Measurements from ENCODE around the gene ITM2A.

- TF ChIP-seq POLR2AphosphoS5 (IDR thresholded peaks at IDR 0.05) (no peak), POLR2A (IDR thresholded peaks at IDR 0.05) (no peak)
These were observed 45.8 kb upstream of the ITM2A start for GRCh38 chrX:79412972-79413371.
